SK-N-SH treated with all-trans-retinoic acid at 6 μM for 48 hours (cell line): ENCODE data around the gene SLC2A11.

ENCODE experiments used
- ATAC-seq: fragments of 200-7000 bp; cut with Tn5 transposase; 3 replicates; pipeline ENCODE4 v1.9.1; 2020; ENCODE audit warnings: mild to moderate bottlenecking, moderate library complexity
- ARNTL ChIP-seq: fragments of 450-650 bp; formaldehyde crosslinking; IDR thresholded peaks from 2 replicates; pipeline ENCODE4 v1.5.0; 2020; ENCODE audit warnings: low read depth, mild to moderate bottlenecking, moderate library complexity, borderline replicate concordance
- BACH2 ChIP-seq: fragments of 250-450 bp; sonication (Bioruptor Pico); IDR thresholded peaks from 2 replicates; pipeline ENCODE4 v1.9.0; 2021; ENCODE audit warnings: mild to moderate bottlenecking, borderline replicate concordance
- ESRRG ChIP-seq: fragments of 250-450 bp; sonication (Bioruptor Pico); IDR thresholded peaks from 2 replicates; pipeline ENCODE4 v1.6.1; 2021; ENCODE audit warnings: mild to moderate bottlenecking
- GLIS3 ChIP-seq: fragments of 250-450 bp; sonication (Bioruptor Pico); IDR thresholded peaks from 2 replicates; pipeline ENCODE4 v1.5.0; 2020; ENCODE audit warnings: mild to moderate bottlenecking, moderate library complexity
- ISL1 ChIP-seq: fragments of 250-450 bp; sonication (Bioruptor Pico); IDR thresholded peaks from 2 replicates; pipeline ENCODE4 v2.1.2; 2022; ENCODE audit warnings: mild to moderate bottlenecking, moderate library complexity
- OSR1 ChIP-seq: fragments of 250-450 bp; sonication (Bioruptor Pico); IDR thresholded peaks from 2 replicates; pipeline ENCODE4 v1.8.0; 2022; ENCODE audit warnings: moderate library complexity, mild to moderate bottlenecking, inconsistent platforms
- PPARA ChIP-seq: fragments of 250-450 bp; sonication (Bioruptor Pico); IDR thresholded peaks from 2 replicates; pipeline ENCODE4 v1.5.0; 2020; ENCODE audit warnings: mild to moderate bottlenecking, borderline replicate concordance
- RARB ChIP-seq: fragments of 250-450 bp; sonication (Bioruptor Pico); IDR thresholded peaks from 2 replicates; pipeline ENCODE4 v1.8.0; 2021; ENCODE audit warnings: mild to moderate bottlenecking, moderate library complexity
- SNAI2 ChIP-seq: fragments of 250-450 bp; sonication (Bioruptor Pico); IDR thresholded peaks from 2 replicates; pipeline ENCODE4 v1.5.0; 2020; ENCODE audit warnings: mild to moderate bottlenecking, moderate library complexity
- TCF4 ChIP-seq: fragments of 250-450 bp; sonication (Bioruptor Pico); IDR thresholded peaks from 2 replicates; pipeline ENCODE4 v1.8.0; 2021; ENCODE audit warnings: mild to moderate bottlenecking, moderate library complexity, borderline replicate concordance
- TOX ChIP-seq: fragments of 250-450 bp; sonication (Bioruptor Pico); IDR thresholded peaks from 2 replicates; pipeline ENCODE4 v1.8.0; 2021; ENCODE audit warnings: mild to moderate bottlenecking, moderate library complexity, borderline replicate concordance
- ZC3H10 ChIP-seq: fragments of 250-450 bp; sonication (Bioruptor Pico); IDR thresholded peaks from 2 replicates; pipeline ENCODE4 v1.5.1; 2021; ENCODE audit warnings: mild to moderate bottlenecking, moderate library complexity
- ZFP3 ChIP-seq: fragments of 250-450 bp; sonication (Bioruptor Pico); IDR thresholded peaks from 2 replicates; pipeline ENCODE4 v1.5.0; 2020; ENCODE audit warnings: mild to moderate bottlenecking, moderate library complexity
- ZFP30 ChIP-seq: fragments of 450-650 bp; formaldehyde crosslinking; IDR thresholded peaks from 2 replicates; pipeline ENCODE4 v1.5.0; 2022; ENCODE audit warnings: mild to moderate bottlenecking, moderate library complexity
- ZNF565 ChIP-seq: fragments of 450-650 bp; formaldehyde crosslinking; conservative IDR thresholded peaks from 2 replicates; pipeline ENCODE4 v1.5.0; 2020; ENCODE audit warnings: low read depth, mild to moderate bottlenecking, moderate library complexity
- ZNF70 ChIP-seq: fragments of 450-650 bp; formaldehyde crosslinking; IDR thresholded peaks from 2 replicates; pipeline ENCODE4 v1.5.0; 2020; ENCODE audit warnings: mild to moderate bottlenecking, moderate library complexity
- ZNF8 ChIP-seq: fragments of 450-650 bp; formaldehyde crosslinking; IDR thresholded peaks from 2 replicates; pipeline ENCODE4 v1.5.0; 2020; ENCODE audit warnings: mild to moderate bottlenecking, moderate library complexity
- TF ChIP-seq, protein P1 (sequence below): fragments of 250-450 bp; sonication (Bioruptor Pico); IDR thresholded peaks from 2 replicates; pipeline ENCODE4 v1.5.1; 2021; ENCODE audit warnings: mild to moderate bottlenecking, moderate library complexity
- TF ChIP-seq, protein P2 (sequence below): fragments of 250-450 bp; sonication (Bioruptor Pico); IDR thresholded peaks from 2 replicates; pipeline ENCODE4 v1.8.0; 2021; ENCODE audit warnings: low read depth, mild to moderate bottlenecking, moderate library complexity, borderline replicate concordance
- TF ChIP-seq, protein P3 (sequence below): fragments of 250-450 bp; sonication (Bioruptor Pico); IDR thresholded peaks from 2 replicates; pipeline ENCODE4 v1.5.1; 2020; ENCODE audit warnings: low read depth, mild to moderate bottlenecking, moderate library complexity
- TF ChIP-seq, protein P4 (sequence below): fragments of 250-450 bp; sonication (Bioruptor Pico); IDR thresholded peaks from 2 replicates; pipeline ENCODE4 v1.5.0; 2020; ENCODE audit warnings: mild to moderate bottlenecking, moderate library complexity

The SLC2A11 gene

DNA sequence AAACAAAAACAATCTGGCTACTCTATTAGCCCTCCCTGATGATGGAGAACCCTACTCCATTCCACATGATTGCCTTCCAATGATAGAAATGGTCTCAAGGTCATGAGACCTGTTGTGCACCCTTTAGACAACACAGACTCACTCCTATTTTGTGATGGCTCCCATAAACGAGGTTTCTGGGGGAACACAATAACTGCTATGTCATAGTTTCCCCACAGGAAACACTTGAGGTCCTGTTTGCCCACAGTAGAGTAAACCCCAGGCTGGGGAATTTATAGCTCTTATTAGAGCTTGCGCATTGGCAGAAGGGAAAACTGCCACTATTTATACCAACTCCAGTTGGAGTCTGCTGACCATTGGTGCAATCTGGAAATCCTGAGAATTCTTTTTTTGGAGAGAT lies 65.2 kb downstream of the SLC2A11 start:
- ATAC-seq = no peak
- TF ChIP-seq GLIS3 (CRISPR knock-in tag) (no peak), PPARA (CRISPR knock-in tag) (no peak), ISL1 (CRISPR knock-in tag) (no peak), ZC3H10 (no peak), ZFP30 (no peak), TCF4 (no peak), ZNF565 (CRISPR knock-in tag) (no peak), SNAI2 (CRISPR knock-in tag) (no peak), OSR1 (CRISPR knock-in tag) (no peak), ARNTL (no peak), ESRRG (CRISPR knock-in tag) (no peak), ZFP3 (CRISPR knock-in tag) (no peak), RARB (CRISPR knock-in tag) (no peak), ZNF8 (no peak), BACH2 (CRISPR knock-in tag) (no peak), TOX (CRISPR knock-in tag) (no peak)
- TF ChIP-seq, protein P1, sequence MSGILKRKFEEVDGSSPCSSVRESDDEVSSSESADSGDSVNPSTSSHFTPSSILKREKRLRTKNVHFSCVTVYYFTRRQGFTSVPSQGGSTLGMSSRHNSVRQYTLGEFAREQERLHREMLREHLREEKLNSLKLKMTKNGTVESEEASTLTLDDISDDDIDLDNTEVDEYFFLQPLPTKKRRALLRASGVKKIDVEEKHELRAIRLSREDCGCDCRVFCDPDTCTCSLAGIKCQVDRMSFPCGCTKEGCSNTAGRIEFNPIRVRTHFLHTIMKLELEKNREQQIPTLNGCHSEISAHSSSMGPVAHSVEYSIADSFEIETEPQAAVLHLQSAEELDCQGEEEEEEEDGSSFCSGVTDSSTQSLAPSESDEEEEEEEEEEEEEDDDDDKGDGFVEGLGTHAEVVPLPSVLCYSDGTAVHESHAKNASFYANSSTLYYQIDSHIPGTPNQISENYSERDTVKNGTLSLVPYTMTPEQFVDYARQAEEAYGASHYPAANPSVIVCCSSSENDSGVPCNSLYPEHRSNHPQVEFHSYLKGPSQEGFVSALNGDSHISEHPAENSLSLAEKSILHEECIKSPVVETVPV (CRISPR knock-in tag) = no peak
- TF ChIP-seq, protein P2, sequence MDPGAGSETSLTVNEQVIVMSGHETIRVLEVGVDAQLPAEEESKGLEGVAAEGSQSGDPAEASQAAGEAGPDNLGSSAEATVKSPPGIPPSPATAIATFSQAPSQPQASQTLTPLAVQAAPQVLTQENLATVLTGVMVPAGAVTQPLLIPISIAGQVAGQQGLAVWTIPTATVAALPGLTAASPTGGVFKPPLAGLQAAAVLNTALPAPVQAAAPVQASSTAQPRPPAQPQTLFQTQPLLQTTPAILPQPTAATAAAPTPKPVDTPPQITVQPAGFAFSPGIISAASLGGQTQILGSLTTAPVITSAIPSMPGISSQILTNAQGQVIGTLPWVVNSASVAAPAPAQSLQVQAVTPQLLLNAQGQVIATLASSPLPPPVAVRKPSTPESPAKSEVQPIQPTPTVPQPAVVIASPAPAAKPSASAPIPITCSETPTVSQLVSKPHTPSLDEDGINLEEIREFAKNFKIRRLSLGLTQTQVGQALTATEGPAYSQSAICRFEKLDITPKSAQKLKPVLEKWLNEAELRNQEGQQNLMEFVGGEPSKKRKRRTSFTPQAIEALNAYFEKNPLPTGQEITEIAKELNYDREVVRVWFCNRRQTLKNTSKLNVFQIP (CRISPR knock-in tag) = no peak
- TF ChIP-seq, protein P3, sequence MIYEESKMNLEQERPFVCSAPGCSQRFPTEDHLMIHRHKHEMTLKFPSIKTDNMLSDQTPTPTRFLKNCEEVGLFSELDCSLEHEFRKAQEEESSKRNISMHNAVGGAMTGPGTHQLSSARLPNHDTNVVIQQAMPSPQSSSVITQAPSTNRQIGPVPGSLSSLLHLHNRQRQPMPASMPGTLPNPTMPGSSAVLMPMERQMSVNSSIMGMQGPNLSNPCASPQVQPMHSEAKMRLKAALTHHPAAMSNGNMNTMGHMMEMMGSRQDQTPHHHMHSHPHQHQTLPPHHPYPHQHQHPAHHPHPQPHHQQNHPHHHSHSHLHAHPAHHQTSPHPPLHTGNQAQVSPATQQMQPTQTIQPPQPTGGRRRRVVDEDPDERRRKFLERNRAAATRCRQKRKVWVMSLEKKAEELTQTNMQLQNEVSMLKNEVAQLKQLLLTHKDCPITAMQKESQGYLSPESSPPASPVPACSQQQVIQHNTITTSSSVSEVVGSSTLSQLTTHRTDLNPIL = no peak

DNA sequence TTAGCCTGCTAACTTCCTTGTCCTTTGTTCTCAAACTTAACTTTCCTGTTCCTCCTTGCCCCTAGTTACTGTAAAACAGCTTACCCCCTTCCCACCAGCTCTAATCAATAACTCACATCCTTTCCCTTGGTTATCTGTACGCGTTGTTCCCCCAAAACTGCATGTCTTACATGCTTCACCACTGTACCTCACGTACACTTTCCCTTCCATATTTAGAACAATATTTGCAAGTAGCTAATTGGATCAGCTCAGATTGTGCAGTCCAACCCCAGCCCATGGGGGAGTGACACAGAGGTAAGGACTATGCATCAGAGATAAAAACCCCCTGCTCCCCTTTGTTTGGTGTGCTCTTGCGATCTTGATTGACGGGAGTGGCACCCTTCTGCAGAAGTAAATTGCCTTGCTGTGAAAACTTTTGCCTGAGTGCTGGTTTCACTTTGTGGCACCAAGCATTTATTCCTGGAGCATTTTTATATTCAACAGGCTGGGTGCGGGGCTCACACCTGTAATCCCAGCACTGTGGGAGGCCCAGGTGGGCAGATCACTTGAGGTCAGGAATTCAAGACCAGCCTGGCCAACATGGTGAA lies 67.4 kb downstream of the SLC2A11 start:
- TF ChIP-seq TCF4 (no peak), ZFP30 (no peak), ZNF70 (no peak), RARB (CRISPR knock-in tag) (no peak)
- no peak for ATAC-seq

DNA sequence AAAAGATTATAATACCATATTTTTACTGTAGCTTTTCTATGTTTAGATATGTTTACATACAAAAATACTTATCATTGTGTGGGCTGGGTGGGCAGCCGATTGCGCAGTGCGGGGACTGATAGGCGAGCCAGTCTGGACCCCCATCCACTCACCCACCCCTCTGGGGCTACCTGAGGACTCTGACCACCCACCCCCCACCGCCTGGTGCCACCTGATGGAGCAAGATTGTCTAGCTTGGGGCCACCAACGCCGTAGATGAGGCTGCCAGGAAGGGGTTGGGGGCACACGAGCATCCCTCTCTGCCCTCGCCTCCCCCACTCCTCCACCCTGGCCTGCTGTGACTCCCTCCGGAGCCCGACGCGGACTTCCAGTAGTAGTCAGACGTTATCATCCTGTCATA lies 68.9 kb downstream of the SLC2A11 start:
- TF ChIP-seq ISL1 (CRISPR knock-in tag) (no peak), GLIS3 (CRISPR knock-in tag) (no peak), ZNF70 (no peak)
- TF ChIP-seq, protein P4, sequence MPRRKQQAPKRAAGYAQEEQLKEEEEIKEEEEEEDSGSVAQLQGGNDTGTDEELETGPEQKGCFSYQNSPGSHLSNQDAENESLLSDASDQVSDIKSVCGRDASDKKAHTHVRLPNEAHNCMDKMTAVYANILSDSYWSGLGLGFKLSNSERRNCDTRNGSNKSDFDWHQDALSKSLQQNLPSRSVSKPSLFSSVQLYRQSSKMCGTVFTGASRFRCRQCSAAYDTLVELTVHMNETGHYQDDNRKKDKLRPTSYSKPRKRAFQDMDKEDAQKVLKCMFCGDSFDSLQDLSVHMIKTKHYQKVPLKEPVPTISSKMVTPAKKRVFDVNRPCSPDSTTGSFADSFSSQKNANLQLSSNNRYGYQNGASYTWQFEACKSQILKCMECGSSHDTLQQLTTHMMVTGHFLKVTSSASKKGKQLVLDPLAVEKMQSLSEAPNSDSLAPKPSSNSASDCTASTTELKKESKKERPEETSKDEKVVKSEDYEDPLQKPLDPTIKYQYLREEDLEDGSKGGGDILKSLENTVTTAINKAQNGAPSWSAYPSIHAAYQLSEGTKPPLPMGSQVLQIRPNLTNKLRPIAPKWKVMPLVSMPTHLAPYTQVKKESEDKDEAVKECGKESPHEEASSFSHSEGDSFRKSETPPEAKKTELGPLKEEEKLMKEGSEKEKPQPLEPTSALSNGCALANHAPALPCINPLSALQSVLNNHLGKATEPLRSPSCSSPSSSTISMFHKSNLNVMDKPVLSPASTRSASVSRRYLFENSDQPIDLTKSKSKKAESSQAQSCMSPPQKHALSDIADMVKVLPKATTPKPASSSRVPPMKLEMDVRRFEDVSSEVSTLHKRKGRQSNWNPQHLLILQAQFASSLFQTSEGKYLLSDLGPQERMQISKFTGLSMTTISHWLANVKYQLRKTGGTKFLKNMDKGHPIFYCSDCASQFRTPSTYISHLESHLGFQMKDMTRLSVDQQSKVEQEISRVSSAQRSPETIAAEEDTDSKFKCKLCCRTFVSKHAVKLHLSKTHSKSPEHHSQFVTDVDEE (CRISPR knock-in tag) = no peak
- ATAC-seq = no peak
